ENCODE results near the gene CERS6. TPM values are rescaled to one million over a fixed set of nuclear protein-coding genes. Genes with fewer than 3 reads are reported as not detected.

Gene CERS6
- total and polyA plus RNA-seq, 10 of the 15 experiments (the other 5 are each of a cell fraction or from before 2014, with no cell fraction given): 1.3 to 20.4 (median 14.1) TPM

DNA sequence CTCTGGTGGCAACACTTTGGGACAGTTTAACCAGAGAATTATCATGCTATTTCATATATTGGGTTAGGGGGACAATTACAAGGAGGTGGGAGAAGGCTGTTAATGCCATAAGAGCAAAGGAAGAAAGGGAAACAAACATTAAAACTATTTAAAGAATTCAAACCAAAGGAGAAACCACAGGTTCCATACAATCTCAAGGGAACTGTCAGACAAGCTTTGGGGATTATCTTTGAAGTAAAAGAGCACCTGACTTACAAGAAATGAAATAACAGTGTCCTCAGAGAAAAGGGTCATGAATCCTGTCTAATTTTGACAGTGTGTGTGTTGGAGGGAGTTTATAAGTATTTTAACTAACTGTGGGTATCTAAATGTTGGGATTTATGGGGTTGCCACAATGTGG, 44.4 kb downstream of the CERS6 start:
- POLR2A ChIA-PET: no interaction called here

DNA sequence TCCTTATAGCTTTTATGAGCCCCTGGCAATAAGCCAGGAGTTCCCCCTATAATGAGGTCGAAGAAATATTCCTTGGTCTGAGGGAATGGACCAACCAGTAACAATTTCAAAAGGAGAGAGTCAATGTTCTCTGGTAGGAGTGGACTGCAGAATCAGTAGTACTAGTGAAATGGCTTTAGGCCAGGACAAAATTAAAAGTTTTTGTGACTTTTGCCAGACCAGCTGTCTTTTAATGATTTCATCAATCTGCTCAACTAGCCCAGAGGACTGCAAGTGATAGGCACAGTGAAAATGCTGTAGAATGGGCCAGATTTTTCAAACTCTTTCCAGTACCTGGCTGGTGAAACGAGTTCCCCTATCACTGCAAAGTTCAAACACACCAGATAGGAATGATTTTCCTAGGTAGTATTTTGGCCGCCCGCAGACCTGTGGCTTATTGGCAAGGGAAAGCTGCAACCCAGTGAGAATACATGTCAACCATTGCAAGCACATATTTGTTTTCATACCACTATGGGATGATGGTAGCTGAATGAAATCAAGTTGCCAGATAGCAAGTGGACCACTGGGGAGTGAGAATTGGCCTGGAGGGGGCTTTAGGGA, 45.5 kb downstream of the CERS6 start:
- Histone ChIP-seq H2AFZ (ENCODE audit: control insufficient read depth, low read depth, low read length) (no peak overlapping the region), H4K20me1 (ENCODE audit: control insufficient read depth, insufficient read depth) (no peaks in the 10 kb centered on the region), H3K4me3 (no peak overlapping the region), H3K4me1 (ENCODE audit: control insufficient read depth, insufficient read depth, low read length) (peaks cover 7% of the 10 kb centered on the region; the same call in 1 of the 2 replicates), H3K27ac (ENCODE audit: control insufficient read depth, insufficient read depth) (no peak overlapping the region), H3K79me2 (ENCODE audit: control insufficient read depth, insufficient read depth, low read length) (peaks cover 67% of the 10 kb centered on the region), H3K27me3 (replicated peaks in 1 of 2; ENCODE audit: control insufficient read depth in 2 of 2, insufficient read depth in 2 of 2, low read length in 1 of 2) (no peaks in the 10 kb centered on the region), H3K4me2 (ENCODE audit: control insufficient read depth, insufficient read depth) (no peak overlapping the region), H3K9me3 (replicated peaks; ENCODE audit: control insufficient read depth, insufficient read depth, low read length) (peaks cover 53% of the 10 kb centered on the region), H3K9ac (ENCODE audit: control insufficient read depth, insufficient read depth, low read length) (no peak overlapping the region), H3K36me3 (ENCODE audit: control insufficient read depth in 2 of 2, insufficient read depth in 2 of 2, low read length in 1 of 2) (peaks cover 0 to 2% of the 10 kb centered on the region in 2 experiments; a peak in 2 of 4 replicates)
- ATAC-seq: no peak
- in situ Hi-C loops (cut with MboI): no loop called here
- 87% methylated on average over 4 of the region's 4 CpGs for WGBS (ENCODE audit: insufficient coverage, insufficient replicate concordance, low lambda C conversion rate, missing lambda C conversion rate)
- no peak for FAIRE-seq
- ChIA-PET SMC1A (ENCODE audit: uncharacterized antibody, unreplicated experiment) (no interaction called here), POLR2A (no interaction called here), CTCF (no interaction called here), RAD21 (ENCODE audit: unreplicated experiment) (no interaction called here)
- no peak for DNase-seq (ENCODE audit: low read depth, low spot score)
- TF ChIP-seq IRF3 (IDR thresholded peaks at IDR 0.05) (no peak), EZH2 (IDR thresholded peaks at IDR 0.05; ENCODE audit: borderline replicate concordance, control insufficient read depth, low read depth, low read length) (no peak), NFIC (IDR thresholded peaks at IDR 0.05; ENCODE audit: low read depth, low read length) (no peak), POLR2AphosphoS2 (IDR thresholded peaks at IDR 0.05; ENCODE audit: low read depth, low read length) (no peak), FOXK2 (IDR thresholded peaks at IDR 0.05) (no peak), ESRRA (IDR thresholded peaks at IDR 0.05; ENCODE audit: low read length) (no peak), TBL1XR1 (IDR thresholded peaks at IDR 0.05; ENCODE audit: low read depth, low read length) (no peak), POLR2A (IDR thresholded peaks at IDR 0.05; ENCODE audit: low read depth, low read length) (no peak), NBN (IDR thresholded peaks at IDR 0.05) (no peak), ZNF207 (IDR thresholded peaks at IDR 0.05; ENCODE audit: borderline replicate concordance) (no peak), TAF1 (IDR thresholded peaks at IDR 0.05; ENCODE audit: borderline replicate concordance, low read depth, low read length) (no peak)
- TF ChIP-seq, protein P1, sequence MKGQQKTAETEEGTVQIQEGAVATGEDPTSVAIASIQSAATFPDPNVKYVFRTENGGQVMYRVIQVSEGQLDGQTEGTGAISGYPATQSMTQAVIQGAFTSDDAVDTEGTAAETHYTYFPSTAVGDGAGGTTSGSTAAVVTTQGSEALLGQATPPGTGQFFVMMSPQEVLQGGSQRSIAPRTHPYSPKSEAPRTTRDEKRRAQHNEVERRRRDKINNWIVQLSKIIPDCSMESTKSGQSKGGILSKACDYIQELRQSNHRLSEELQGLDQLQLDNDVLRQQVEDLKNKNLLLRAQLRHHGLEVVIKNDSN (IDR thresholded peaks at IDR 0.05; ENCODE audit: borderline replicate concordance, extremely low read length, insufficient read depth, low read depth, low read length): no peak
- TF ChIP-seq, protein P2, sequence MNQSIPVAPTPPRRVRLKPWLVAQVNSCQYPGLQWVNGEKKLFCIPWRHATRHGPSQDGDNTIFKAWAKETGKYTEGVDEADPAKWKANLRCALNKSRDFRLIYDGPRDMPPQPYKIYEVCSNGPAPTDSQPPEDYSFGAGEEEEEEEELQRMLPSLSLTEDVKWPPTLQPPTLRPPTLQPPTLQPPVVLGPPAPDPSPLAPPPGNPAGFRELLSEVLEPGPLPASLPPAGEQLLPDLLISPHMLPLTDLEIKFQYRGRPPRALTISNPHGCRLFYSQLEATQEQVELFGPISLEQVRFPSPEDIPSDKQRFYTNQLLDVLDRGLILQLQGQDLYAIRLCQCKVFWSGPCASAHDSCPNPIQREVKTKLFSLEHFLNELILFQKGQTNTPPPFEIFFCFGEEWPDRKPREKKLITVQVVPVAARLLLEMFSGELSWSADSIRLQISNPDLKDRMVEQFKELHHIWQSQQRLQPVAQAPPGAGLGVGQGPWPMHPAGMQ (IDR thresholded peaks at IDR 0.05; ENCODE audit: borderline replicate concordance): no peak
- no TSS peak for BruUV-seq (replicated peaks)
- intact Hi-C loops (cut with micrococcal nuclease; ENCODE audit: unreplicated experiment): no loop called here

More for the DNA sequence above, 44.4 kb downstream of the CERS6 start:
- ChIA-PET RAD21 (ENCODE audit: unreplicated experiment) (no interaction called here), CTCF (no interaction called here), SMC1A (ENCODE audit: uncharacterized antibody, unreplicated experiment) (no interaction called here)
- H3K9me3 ChIP-seq (replicated peaks; ENCODE audit: control insufficient read depth, insufficient read depth, low read length): peaks cover 53% of the 10 kb centered on the region
- no TSS peak for BruUV-seq (replicated peaks)
- TF ChIP-seq SMAD1 (IDR thresholded peaks at IDR 0.05; ENCODE audit: low read depth, partially characterized antibody) (no peak), ZNF622 (IDR thresholded peaks at IDR 0.05) (no peak), IRF4 (IDR thresholded peaks at IDR 0.05; ENCODE audit: low read depth, low read length) (no peak), ATF7 (IDR thresholded peaks at IDR 0.05; ENCODE audit: low read depth) (no peak), TARDBP (IDR thresholded peaks at IDR 0.05; ENCODE audit: borderline replicate concordance) (no peak), SMAD5 (IDR thresholded peaks at IDR 0.05; ENCODE audit: low read depth) (no peak), NR2F1 (conservative IDR thresholded peaks at IDR 0.05) (no peak)
- H3K27ac ChIP-seq (ENCODE audit: control insufficient read depth, insufficient read depth): no peak overlapping the region
- H3K9ac ChIP-seq (ENCODE audit: control insufficient read depth, insufficient read depth, low read length): no peak overlapping the region
- H3K27me3 ChIP-seq (replicated peaks in 1 of 2; ENCODE audit: control insufficient read depth in 2 of 2, insufficient read depth in 2 of 2, low read length in 1 of 2): no peaks in the 10 kb centered on the region
- H3K4me2 ChIP-seq (ENCODE audit: control insufficient read depth, insufficient read depth): no peak overlapping the region
- peaks cover 0 to 2% of the 10 kb centered on the region in 2 experiments; a peak in 2 of 4 replicates for H3K36me3 ChIP-seq (ENCODE audit: control insufficient read depth in 2 of 2, insufficient read depth in 2 of 2, low read length in 1 of 2)
- H4K20me1 ChIP-seq (ENCODE audit: control insufficient read depth, insufficient read depth): no peaks in the 10 kb centered on the region
- FAIRE-seq (no peak), ATAC-seq (no peak), DNase-seq (ENCODE audit: low read depth, low spot score) (no peak)
- intact Hi-C loops (cut with micrococcal nuclease; ENCODE audit: unreplicated experiment): no loop called here
- peaks cover 16% of the 10 kb centered on the region for H3K4me1 ChIP-seq (ENCODE audit: control insufficient read depth, insufficient read depth, low read length)
- H2AFZ ChIP-seq (ENCODE audit: control insufficient read depth, low read depth, low read length): no peak overlapping the region
- peaks cover 73% of the 10 kb centered on the region for H3K79me2 ChIP-seq (ENCODE audit: control insufficient read depth, insufficient read depth, low read length)
- in situ Hi-C loops (cut with MboI): no loop called here
- H3K4me3 ChIP-seq: no peak overlapping the region

Measured in GM12878 (cell line).